H1 (cell line): ENCODE data around the gene TRAPPC2B. TPM values are rescaled to one million over a fixed set of nuclear protein-coding genes. Genes with fewer than 3 reads are reported as not detected.

Experiments
- CTCF ChIA-PET: fragments of 300-600 bp; sonication (Branson Sonifier 250); formaldehyde crosslinking; loops from one replicate; lab custom pipeline; 2021; ENCODE audit not compliant: partially characterized antibody; lab: Charles Lee
- POLR2A ChIA-PET: fragments of 300-600 bp; sonication (Branson Sonifier 250); formaldehyde crosslinking; loops from one replicate; lab custom pipeline; 2021; ENCODE audit warnings: inconsistent platforms; ENCODE audit not compliant: partially characterized antibody; lab: Charles Lee
- DNase-seq, 2 experiments: peaks; one replicate each; pipeline versions ENCODE4 v3.0.0 to v3.0.0-alpha.2; 2010 to 2022; ENCODE audit warnings: low spot score in 2 of 2, low read depth in 1 of 2, mixed read lengths in 1 of 2
- FAIRE-seq: peaks from 2 replicates; lab custom pipeline; 2011; peaks lifted over from hg19 to GRCh38; lab: Jason Lieb, UNC
- H2AFZ ChIP-seq: 2 replicates; pipeline ENCODE4 v1.8.1; 2012; ENCODE audit warnings: low read length, inconsistent platforms
- H2AK5ac ChIP-seq: 2 replicates; pipeline ENCODE4 v1.6.1; 2013; ENCODE audit warnings: low read depth, low read length
- H2BK120ac ChIP-seq: replicated peaks from 2 replicates; pipeline ENCODE3; 2013; ENCODE audit warnings: low read depth, low read length, inconsistent platforms
- H2BK12ac ChIP-seq: 2 replicates; pipeline ENCODE4 v1.6.1; 2013; ENCODE audit warnings: low read depth, low read length
- H2BK15ac ChIP-seq: 2 replicates; pipeline ENCODE4 v1.6.1; 2013; ENCODE audit warnings: low read length
- H2BK20ac ChIP-seq: 2 replicates; pipeline ENCODE4 v1.6.1; 2013; ENCODE audit warnings: low read length
- H2BK5ac ChIP-seq: 2 replicates; pipeline ENCODE4 v1.6.1; 2013; ENCODE audit warnings: low read depth, low read length
- H3K14ac ChIP-seq: 2 replicates; pipeline ENCODE4 v1.6.1; 2013; ENCODE audit warnings: inconsistent platforms; ENCODE audit not compliant: insufficient read length
- H3K18ac ChIP-seq: 2 replicates; pipeline ENCODE4 v1.6.1; 2013; ENCODE audit warnings: low read length; ENCODE audit errors: extremely low read depth
- H3K23ac ChIP-seq: 2 replicates; pipeline ENCODE4 v1.6.1; 2013; ENCODE audit warnings: inconsistent platforms; ENCODE audit not compliant: insufficient read length
- H3K23me2 ChIP-seq: 2 replicates; pipeline ENCODE4 v1.6.1; 2013; ENCODE audit warnings: low read depth, low read length
- H3K27ac ChIP-seq: 2 replicates; pipeline ENCODE4 v1.6.1; 2011; ENCODE audit warnings: low read depth, low read length, inconsistent platforms
- H3K27me3 ChIP-seq, 4 experiments: replicated peaks in 1 of 4; 1 replicate in 1 of 4; 2 replicates in 3 of 4; pipeline versions ENCODE4 v1.6.1 to v1.8.1; 2011 to 2013; ENCODE audit warnings: low read length in 3 of 4, mild to moderate bottlenecking in 3 of 4, inconsistent platforms in 2 of 4, mixed read lengths in 2 of 4, moderate library complexity in 1 of 4; ENCODE audit not compliant: control insufficient read depth in 3 of 4, insufficient read depth in 3 of 4; ENCODE audit errors: extremely low read depth in 1 of 4
- H3K36me3 ChIP-seq, 4 experiments: 2 replicates each; pipeline versions ENCODE4 v1.6.1 to v1.8.1; 2011 to 2013; ENCODE audit warnings: mild to moderate bottlenecking in 4 of 4, low read length in 3 of 4, moderate library complexity in 2 of 4, control low read depth in 1 of 4, inconsistent platforms in 1 of 4; ENCODE audit not compliant: insufficient read depth in 4 of 4, control insufficient read depth in 2 of 4
- H3K4ac ChIP-seq: replicated peaks from 2 replicates; pipeline ENCODE3; 2013; ENCODE audit warnings: low read length, low read depth, mixed read lengths, inconsistent platforms; ENCODE audit not compliant: insufficient read length
- H3K4me1 ChIP-seq, 4 experiments: replicated peaks in 1 of 4; 1 replicate in 1 of 4; 2 replicates in 3 of 4; pipeline versions ENCODE4 v1.6.1 to v1.8.1; 2011 to 2013; ENCODE audit warnings: low read length in 3 of 4, inconsistent platforms in 2 of 4, mixed read lengths in 1 of 4; ENCODE audit not compliant: insufficient read depth in 4 of 4, control insufficient read depth in 3 of 4
- H3K4me2 ChIP-seq, 2 experiments: 2 replicates each; pipeline versions ENCODE4 v1.6.1 to v1.8.1; 2011 to 2013; ENCODE audit warnings: low read depth in 2 of 2, low read length in 2 of 2, control low read depth in 1 of 2, inconsistent platforms in 1 of 2, mild to moderate bottlenecking in 1 of 2; ENCODE audit not compliant: insufficient read depth in 1 of 2
- H3K4me3 ChIP-seq, 4 experiments: fragments of 200-600, 300-600 bp in 1 of 4; sonication (generic), shearing (Covaris generic), sonication (Bioruptor Twin) in 1 of 4; 2 replicates each; pipeline versions ENCODE4 v1.5.1 to v1.8.1; 2011 to 2016; ENCODE audit warnings: low read length in 4 of 4, low read depth in 3 of 4, control low read depth in 2 of 4, inconsistent platforms in 2 of 4, mild to moderate bottlenecking in 2 of 4, mixed read lengths in 1 of 4, moderate library complexity in 1 of 4; ENCODE audit not compliant: insufficient read depth in 2 of 4; ENCODE audit errors: extremely low read depth in 1 of 4
- H3K56ac ChIP-seq: replicated peaks from 2 replicates; pipeline ENCODE3; 2013; ENCODE audit warnings: low read depth, mild to moderate bottlenecking, mixed read lengths, low read length, inconsistent platforms; ENCODE audit not compliant: insufficient read length
- H3K79me1 ChIP-seq: 2 replicates; pipeline ENCODE4 v1.6.1; 2013; ENCODE audit warnings: low read depth, low read length, control low read depth
- H3K79me2 ChIP-seq, 2 experiments: 2 replicates each; pipeline versions ENCODE4 v1.6.1 to v1.8.1; 2012 to 2013; ENCODE audit warnings: low read length in 2 of 2, mild to moderate bottlenecking in 2 of 2, inconsistent platforms in 1 of 2; ENCODE audit not compliant: insufficient read depth in 2 of 2, control insufficient read depth in 1 of 2
- H3K9ac ChIP-seq, 4 experiments: replicated peaks in 1 of 4; 1 replicate in 1 of 4; 2 replicates in 3 of 4; pipeline versions ENCODE4 v1.6.1 to v1.8.1; 2011 to 2013; ENCODE audit warnings: low read depth in 3 of 4, low read length in 3 of 4, control low read depth in 2 of 4, mild to moderate bottlenecking in 2 of 4, moderate library complexity in 2 of 4, inconsistent platforms in 1 of 4; ENCODE audit errors: extremely low read depth in 1 of 4
- H3K9me3 ChIP-seq, 2 experiments: 2 replicates each; pipeline versions ENCODE4 v1.6.1 to v1.8.1; 2012 to 2013; ENCODE audit warnings: mild to moderate bottlenecking in 2 of 2, moderate library complexity in 2 of 2, control low read depth in 1 of 2, inconsistent platforms in 1 of 2, low read depth in 1 of 2, low read length in 1 of 2, mixed read lengths in 1 of 2; ENCODE audit not compliant: insufficient read depth in 2 of 2
- H4K20me1 ChIP-seq, 2 experiments: replicated peaks in 1 of 2; 2 replicates each; pipeline versions ENCODE3 to v1.8.1; 2011 to 2013; ENCODE audit warnings: inconsistent platforms in 2 of 2, low read length in 2 of 2, mild to moderate bottlenecking in 1 of 2; ENCODE audit not compliant: insufficient read depth in 2 of 2, control insufficient read depth in 1 of 2
- H4K5ac ChIP-seq: 2 replicates; pipeline ENCODE4 v1.6.1; 2013; ENCODE audit warnings: low read length, low read depth, mixed read lengths, inconsistent platforms; ENCODE audit not compliant: insufficient read length
- H4K8ac ChIP-seq: 2 replicates; pipeline ENCODE4 v1.8.0; 2013; ENCODE audit warnings: mild to moderate bottlenecking, moderate library complexity, low read length, inconsistent platforms; ENCODE audit not compliant: insufficient read depth; ENCODE audit errors: extremely low read depth
- H4K91ac ChIP-seq: replicated peaks from 2 replicates; pipeline ENCODE3; 2013; ENCODE audit warnings: low read length, mixed read lengths, inconsistent platforms; ENCODE audit not compliant: insufficient read length
- CTCF ChIP-seq, 3 experiments: IDR thresholded peaks; 1 replicate in 2 of 3; 2 replicates in 1 of 3; pipeline versions ENCODE4 v1.5.1 to v1.6.1; 2011; ENCODE audit warnings: low read length in 3 of 3, mild to moderate bottlenecking in 3 of 3, inconsistent platforms in 2 of 3, low read depth in 1 of 3, moderate library complexity in 1 of 3; ENCODE audit not compliant: insufficient read depth in 1 of 3; ENCODE audit errors: control extremely low read depth in 1 of 3
- HDAC6 ChIP-seq: IDR thresholded peaks from one replicate; pipeline ENCODE4 v1.7.1; 2012; ENCODE audit warnings: low read depth, mild to moderate bottlenecking, inconsistent platforms, low read length, moderate library complexity
- MAFK ChIP-seq: IDR thresholded peaks from 2 replicates; pipeline ENCODE4 v1.6.1; 2012; ENCODE audit warnings: low read depth, mild to moderate bottlenecking, improper control_type of control experiment, low read length
- RBBP5 ChIP-seq: IDR thresholded peaks from 2 replicates; pipeline ENCODE4 v1.7.1; 2012; ENCODE audit warnings: low read depth, mild to moderate bottlenecking, inconsistent platforms, low read length, moderate library complexity, borderline replicate concordance
- SP1 ChIP-seq: IDR thresholded peaks from 2 replicates; pipeline ENCODE4 v1.6.1; 2011; ENCODE audit warnings: low read depth, low read length
- WGBS, 2 experiments: shearing (Covaris generic) in 1 of 2; methylation state at CpG; one replicate each; pipeline versions ENCODE4 v1.1.6 to v1.1.7; 2013 to 2015; ENCODE audit warnings: low lambda C conversion rate in 2 of 2, mixed read lengths in 2 of 2, inconsistent platforms in 1 of 2, low coverage in 1 of 2, missing lambda C conversion rate in 1 of 2; ENCODE audit not compliant: insufficient replicate concordance in 2 of 2, insufficient coverage in 1 of 2, insufficient read length in 1 of 2; ENCODE audit errors: extremely low coverage in 1 of 2, missing lambda C conversion rate in 1 of 2; 5-methylcytosine and 5-hydroxymethylcytosine counted together
- long read RNA-seq, 2 experiments: library from RNA in 1 of 2; library from capped mRNA in 1 of 2; stranded (forward); transcript quantifications; one replicate each; pipeline ENCODE4 v2.0.0, GENCODE V29; 2021; ENCODE audit warnings: inconsistent platforms in 1 of 2
- polyA minus RNA-seq, 3 experiments: library from RNA; depleted of rRNA, polyadenylated mRNA; stranded (reverse); fragments of >200 nt; gene quantifications; 1 replicate in 2 of 3; 2 replicates in 1 of 3; pipeline ENCODE4 v1.2.3, GENCODE V29; 2011
- polyA plus RNA-seq, 7 experiments: library from polyadenylated mRNA; depleted of rRNA in 3 of 7; stranded (reverse) in 5 of 7; unstranded in 2 of 7; fragments of >200 nt in 5 of 7; fragments of 200-250 nt in 2 of 7; gene quantifications; 1 replicate in 5 of 7; 2 replicates in 1 of 7; 4 replicates in 1 of 7; pipeline versions ENCODE4 v1.2.1 to v1.2.3, GENCODE V29; 2011 to 2013; ENCODE audit warnings: missing spikeins in 2 of 7, mixed read lengths in 2 of 7
- total RNA-seq: library from RNA; stranded (reverse); fragmentation: NEBNext Ultra II Directional; extraction: Animal tissue kit (Norgen Biotek cat#: 25700); gene quantifications from 2 replicates; pipeline ENCODE4 v1.2.1, GENCODE V29; 2021

TRAPPC2B gene
- total RNA-seq (7.9 and 8.7 TPM in 2 replicates), polyA plus RNA-seq (2011; rRNA removed) (18.3 and 28.3 TPM in 2 replicates), polyA minus RNA-seq (2011; rRNA and poly(A)+ RNA removed) (4.5 and 6.6 TPM in 2 replicates)
- polyA plus RNA-seq (2011; cell fraction: cytosol; rRNA removed) = 16.4 TPM
- 5.5 TPM for polyA plus RNA-seq (2011; cell fraction: nucleus; rRNA removed)
- 10.1 to 14.1 TPM (median 10.9 TPM) in 4 replicates for polyA plus RNA-seq (2012, experiment 1 of 2)
- 15.4 TPM for polyA plus RNA-seq (2012, experiment 2 of 2)
- 13.4 TPM for polyA plus RNA-seq (2013, experiment 1 of 2)
- 13.3 TPM for polyA plus RNA-seq (2013, experiment 2 of 2)
- 5.1 TPM for polyA minus RNA-seq (2011; cell fraction: cytosol; rRNA and poly(A)+ RNA removed)
- 1.6 TPM for polyA minus RNA-seq (2011; cell fraction: nucleus; rRNA and poly(A)+ RNA removed)
- long read RNA-seq, experiment 1, transcript TRAPPC2B-201 (2 exons, 732 nt) = major isoform, 9 of 11 reads
- long read RNA-seq, experiment 1, partial matches to known transcripts = 0 of 11 reads
- long read RNA-seq, experiment 1, other reads (novel, unspliced or antisense) = 0 of 11 reads
- long read RNA-seq, experiment 2, partial matches to known transcripts = 0 of 2 reads
- long read RNA-seq, experiment 2, other reads (novel, unspliced or antisense) = 0 of 2 reads

- no peaks in the 10 kb centered on the region for H3K27me3 ChIP-seq
- no peak within 1 kb of the TSS for H2BK20ac ChIP-seq
- peaks cover 9% of the 10 kb centered on the region for H3K23me2 ChIP-seq
- no peak within 1 kb of the TSS for H3K14ac ChIP-seq
- H3K23ac ChIP-seq = no peak within 1 kb of the TSS
- FAIRE-seq (peak; percentile 99), DNase-seq (peak; percentile 98 to 99)
- peak within 1 kb of the TSS; percentile 18 for H2AFZ ChIP-seq
- H3K56ac ChIP-seq = no peak within 1 kb of the TSS
- H3K4ac ChIP-seq = peak within 1 kb of the TSS; percentile 19
- H3K9me3 ChIP-seq = no peaks in the 10 kb centered on the region
- WGBS, 2 experiments = 4% methylated on average over 35 of the region's 47 CpGs; no CpG with 5 or more reads in 1 of the 2 experiments
- H3K27ac ChIP-seq = peak within 1 kb of the TSS; percentile 72
- POLR2A ChIA-PET = interaction anchor here (0.7 to 2.5 kb wide), 9 partner anchors 9 to 106 kb away, joined by 3 to 20 read pairs (median 4); partner anchors contain the start of genes ZNF304, ZNF460 and ZNF548
- H2BK12ac ChIP-seq = peak within 1 kb of the TSS; percentile 43; the same call in 1 of the 2 replicates
- no peak within 1 kb of the TSS for H2AK5ac ChIP-seq
- no peaks in the 10 kb centered on the region; the same call in 1 of the 2 replicates for H3K79me1 ChIP-seq
- 0 out of 2 replicates have a peak within 1 kb of the TSS, but pooled peaks have one; percentile 53 for H3K18ac ChIP-seq
- H2BK120ac ChIP-seq = no peak within 1 kb of the TSS
- H3K4me2 ChIP-seq = peak within 1 kb of the TSS; percentile 69 to 77
- peak within 1 kb of the TSS; percentile 57 for H4K91ac ChIP-seq
- H3K4me1 ChIP-seq = peaks cover 0 to 2% (median 1%) of the 10 kb centered on the region in 4 experiments; a peak in 2 of 7 replicates
- peak within 1 kb of the TSS; percentile 91; the same call in 1 of the 2 replicates for H2BK5ac ChIP-seq
- H4K20me1 ChIP-seq = no peaks in the 10 kb centered on the region
- H2BK15ac ChIP-seq = no peak within 1 kb of the TSS
- no peak within 1 kb of the TSS; the same call in 1 of the 2 replicates for H4K8ac ChIP-seq
- peak within 1 kb of the TSS; percentile 35 for H4K5ac ChIP-seq
- CTCF ChIA-PET = no interaction called here
- H3K4me3 ChIP-seq = peak within 1 kb of the TSS; percentile 64 to 81 (median 66)
- peaks cover 0 to 7% of the 10 kb centered on the region in 2 experiments; a peak in 1 of 4 replicates for H3K79me2 ChIP-seq
- H3K9ac ChIP-seq = peak within 1 kb of the TSS; percentile 36 to 97 (median 70)
- H3K36me3 ChIP-seq = no peaks in the 10 kb centered on the region; a peak in 1 of 8 replicates
- TF ChIP-seq HDAC6 (no peak), SP1 (peak; percentile 85), CTCF (IDR thresholded peaks at IDR 0.05; ENCODE audit: control extremely low read depth in 1 of 3, insufficient read depth in 1 of 3, low read depth in 1 of 3, low read length in 3 of 3) (no peak), MAFK (no peak), RBBP5 (0 out of 2 replicates have a peak, but pooled peaks have one; percentile 29)
Measured at GRCh38 chr19:57362997-57363687, at the start of gene TRAPPC2B, which contains the start of gene ZNF547. TRAPPC2B (plus strand) TSS chr19:57363551; CDS start chr19:57364834, 1,283 bp downstream. ZNF547 (plus strand) TSS chr19:57363551; CDS start chr19:57368556, 5,005 bp downstream.
